B cell (primary cell): ENCODE results near the gene PTBP3. TPM values are rescaled to one million over a fixed set of nuclear protein-coding genes. Genes with fewer than 3 reads are reported as not detected.

ENCODE experiments used
- ATAC-seq: fragments of 200-7000 bp; cut with Tn5 transposase; one replicate; pipeline ENCODE4 v1.10.0; 2021; ENCODE audit warnings: low read depth, mild to moderate bottlenecking, moderate number of reproducible peaks, moderate library complexity
- CTCF ChIA-PET: fragments of 350-600 bp; sonication (Branson Sonifier 250); formaldehyde crosslinking; loops from one replicate; lab custom pipeline; 2021; ENCODE audit warnings: antibody characterized with exemption, inconsistent platforms; lab: Charles Lee
- POLR2A ChIA-PET: fragments of 350-600 bp; sonication (Branson Sonifier 250); formaldehyde crosslinking; loops from one replicate; lab custom pipeline; 2021; ENCODE audit warnings: antibody characterized with exemption; lab: Charles Lee
- DNase-seq: peaks from one replicate; pipeline ENCODE4 v3.0.0; 2013
- H2AFZ ChIP-seq: 2 replicates; pipeline ENCODE4 v1.6.1; 2012; ENCODE audit warnings: mild to moderate bottlenecking, low read depth, low read length; ENCODE audit not compliant: insufficient read depth, poor library complexity, severe bottlenecking
- H3K27ac ChIP-seq, 2 donors: 1 replicate in 1 of 2; 2 replicates in 1 of 2; pipeline ENCODE4 v1.5.1; 2012 to 2013; ENCODE audit warnings: low read length in 2 of 2, mild to moderate bottlenecking in 2 of 2, moderate library complexity in 1 of 2
- H3K27me3 ChIP-seq, 4 experiments: fragments of 200-600 bp in 1 of 4; sonication (generic) in 1 of 4; replicated peaks in 1 of 4; 1 replicate in 2 of 4; 2 replicates in 2 of 4; pipeline versions ENCODE4 v1.6.1 to v1.7.0; 2013 to 2016; ENCODE audit warnings: low read length in 3 of 4, mild to moderate bottlenecking in 2 of 4, mixed read lengths in 1 of 4, moderate library complexity in 1 of 4; ENCODE audit not compliant: insufficient read depth in 4 of 4, control insufficient read depth in 3 of 4; ENCODE audit errors: control extremely low read depth in 1 of 4
- H3K36me3 ChIP-seq, 2 experiments: replicated peaks in 1 of 2; 1 replicate in 1 of 2; 2 replicates in 1 of 2; pipeline versions ENCODE4 v1.6.1 to v1.7.1; 2013; ENCODE audit warnings: low read length in 1 of 2; ENCODE audit not compliant: insufficient read depth in 2 of 2, control insufficient read depth in 1 of 2; ENCODE audit errors: control extremely low read depth in 1 of 2, extremely low read depth in 1 of 2
- H3K4me1 ChIP-seq, 2 donors: fragments of 200-600 bp in 1 of 2; sonication (generic) in 1 of 2; 1 replicate in 1 of 2; 2 replicates in 1 of 2; pipeline versions ENCODE4 v1.5.1 to v1.6.1; 2013 to 2017; ENCODE audit warnings: low read length in 2 of 2; ENCODE audit not compliant: control insufficient read depth in 2 of 2, insufficient read depth in 2 of 2
- H3K4me2 ChIP-seq: replicated peaks from 2 replicates; pipeline ENCODE3; 2012; ENCODE audit warnings: mild to moderate bottlenecking, low read depth, low read length; ENCODE audit not compliant: poor library complexity, severe bottlenecking
- H3K4me3 ChIP-seq, 5 experiments: fragments of 200-600 bp in 1 of 5; sonication (generic) in 1 of 5; 1 replicate in 3 of 5; 2 replicates in 2 of 5; pipeline versions ENCODE4 v1.5.1 to v1.7.0; 2011 to 2016; ENCODE audit warnings: low read length in 4 of 5, mild to moderate bottlenecking in 4 of 5, low read depth in 2 of 5, control low read depth in 1 of 5, moderate library complexity in 1 of 5; ENCODE audit not compliant: insufficient read depth in 1 of 5; ENCODE audit errors: control extremely low read depth in 1 of 5, extremely low read depth in 1 of 5
- H3K79me2 ChIP-seq: fragments of 200-600 bp; sonication (generic); one replicate; pipeline ENCODE4 v1.6.0; 2016; ENCODE audit warnings: low read length; ENCODE audit not compliant: control insufficient read depth, insufficient read depth
- H3K9ac ChIP-seq: fragments of 200-600 bp; sonication (generic); 2 replicates; pipeline ENCODE4 v1.6.1; 2017; ENCODE audit warnings: mild to moderate bottlenecking, low read length, moderate library complexity
- H3K9me3 ChIP-seq, 3 donors: one replicate each; pipeline versions ENCODE4 v1.6.1 to v1.7.1; 2013; ENCODE audit warnings: low read length in 2 of 3; ENCODE audit not compliant: control insufficient read depth in 2 of 3, insufficient read depth in 1 of 3; ENCODE audit errors: control extremely low read depth in 1 of 3
- H4K20me1 ChIP-seq: 2 replicates; pipeline ENCODE4 v1.6.0; 2012; ENCODE audit warnings: mild to moderate bottlenecking, low read length; ENCODE audit not compliant: insufficient read depth, control insufficient read depth, poor library complexity, severe bottlenecking
- H3K27ac Mint-ChIP-seq: one replicate; pipeline ENCODE4 v1.8.0; 2021; ENCODE audit warnings: mixed read lengths
- H3K27me3 Mint-ChIP-seq: one replicate; pipeline ENCODE4 v1.8.0; 2021; ENCODE audit warnings: mixed read lengths
- H3K4me1 Mint-ChIP-seq: one replicate; pipeline ENCODE4 v1.8.0; 2021; ENCODE audit warnings: mixed read lengths
- H3K4me3 Mint-ChIP-seq: one replicate; pipeline ENCODE4 v1.8.0; 2021; ENCODE audit warnings: mixed read lengths
- H3K9me3 Mint-ChIP-seq: one replicate; pipeline ENCODE4 v1.8.0; 2022; ENCODE audit warnings: mixed read lengths; ENCODE audit not compliant: insufficient read depth
- EZH2 ChIP-seq: IDR thresholded peaks from 2 replicates; pipeline ENCODE4 v1.6.1; 2012; ENCODE audit warnings: borderline replicate concordance, low read depth, mild to moderate bottlenecking, moderate library complexity, low read length; ENCODE audit not compliant: insufficient read depth, poor library complexity, severe bottlenecking
- WGBS: methylation state at CpG from one replicate; pipeline ENCODE4 v1.1.5; 2013; ENCODE audit warnings: missing lambda C conversion rate; ENCODE audit not compliant: insufficient coverage; 5-methylcytosine and 5-hydroxymethylcytosine counted together
- intact Hi-C: fragments of 100-400 bp; cut with micrococcal nuclease; formaldehyde crosslinking; loops from one replicate; pipeline ENCODE4 v1.10.0; 2022
- polyA plus RNA-seq: library from polyadenylated mRNA; depleted of rRNA; stranded (reverse); fragments of >200 nt; gene quantifications from 2 replicates; pipeline ENCODE4 v1.2.3, GENCODE V29; 2012
- total RNA-seq, 2 donors: library from RNA; stranded (reverse); fragments of 120-200 nt in 1 of 2; gene quantifications; 1 replicate in 1 of 2; 2 replicates in 1 of 2; pipeline versions ENCODE4 v1.2.3 to v1.2.4, GENCODE V29; 2013 to 2022
- TF ChIP-seq, protein P1 (sequence below): fragments of 200-600 bp; IDR thresholded peaks from one replicate; pipeline ENCODE4 v1.8.0; 2022; ENCODE audit warnings: antibody characterized with exemption, mild to moderate bottlenecking

The PTBP3 gene
- total and polyA plus RNA-seq, 2 donors (not counting 1 experiment from before 2014, with no cell fraction given), result 22.8 to 133 TPM

DNA sequence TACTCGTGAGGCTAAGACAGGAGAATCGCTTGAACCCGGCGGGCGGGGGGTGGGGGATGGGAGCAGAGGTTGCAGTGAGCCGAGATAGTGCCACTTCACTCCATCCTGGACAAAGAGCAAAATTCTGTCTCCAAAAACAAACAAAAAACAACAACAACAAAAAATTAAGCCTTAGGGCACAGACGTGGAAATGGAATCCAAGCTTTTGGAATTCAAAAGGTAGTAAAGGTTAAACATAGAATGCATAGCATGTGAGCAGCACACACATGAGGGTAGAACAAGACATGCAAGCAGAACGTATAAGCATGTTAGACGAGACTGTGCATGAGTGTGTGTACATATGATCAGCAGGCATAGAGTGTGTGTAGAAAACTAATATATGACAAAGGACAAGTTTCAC is 68.0 kb downstream of the PTBP3 start:
- H3K36me3 ChIP-seq, result peaks cover 10 to 31% of the 10 kb centered on the region in 2 experiments

DNA sequence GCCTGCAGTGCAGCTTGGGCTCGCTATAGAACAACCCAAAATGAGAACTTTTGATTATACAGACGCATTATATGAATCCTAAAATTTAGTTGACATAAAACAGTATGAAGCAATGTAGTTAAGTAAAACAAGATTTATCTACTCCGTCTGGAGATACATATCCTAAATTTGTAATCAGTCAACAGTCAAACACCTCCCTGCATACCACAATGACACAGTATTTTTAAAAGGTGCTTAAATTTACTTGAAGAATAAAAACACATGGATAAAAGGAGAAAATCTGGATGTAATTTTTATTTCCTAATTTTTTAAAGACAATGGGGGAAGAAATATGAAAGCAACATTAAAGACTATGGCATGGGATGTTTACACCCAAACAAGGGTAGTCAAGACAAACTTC is 70.8 kb downstream of the PTBP3 start:
- DNase-seq, result no peak
- Histone ChIP-seq H4K20me1 (peaks cover 23% of the 10 kb centered on the region), H3K9me3 (no peaks in the 10 kb centered on the region), H3K9ac (no peak overlapping the region), H3K4me2 (no peak overlapping the region), H3K79me2 (peaks cover 11% of the 10 kb centered on the region), H2AFZ (no peak overlapping the region), H3K4me3 (no peak overlapping the region), H3K4me1 (no peaks in the 10 kb centered on the region), H3K27me3 (no peaks in the 10 kb centered on the region), H3K36me3 (peaks cover 10 to 36% of the 10 kb centered on the region in 2 experiments), H3K27ac (no peak overlapping the region)
- no CpG with 5 or more reads among the region's 3 CpGs for WGBS
- ChIA-PET POLR2A (no interaction called here), CTCF (interaction anchor here (1.0 kb wide), 1 partner anchor 30 kb away, joined by 3 read pairs; no protein-coding TSS in a partner anchor)
- no peak overlapping the region for H3K4me3 Mint-ChIP-seq
- H3K27ac Mint-ChIP-seq, result no peak overlapping the region
- intact Hi-C loops, result no loop called here
- no peak for TF ChIP-seq EZH2
- TF ChIP-seq, protein P1, sequence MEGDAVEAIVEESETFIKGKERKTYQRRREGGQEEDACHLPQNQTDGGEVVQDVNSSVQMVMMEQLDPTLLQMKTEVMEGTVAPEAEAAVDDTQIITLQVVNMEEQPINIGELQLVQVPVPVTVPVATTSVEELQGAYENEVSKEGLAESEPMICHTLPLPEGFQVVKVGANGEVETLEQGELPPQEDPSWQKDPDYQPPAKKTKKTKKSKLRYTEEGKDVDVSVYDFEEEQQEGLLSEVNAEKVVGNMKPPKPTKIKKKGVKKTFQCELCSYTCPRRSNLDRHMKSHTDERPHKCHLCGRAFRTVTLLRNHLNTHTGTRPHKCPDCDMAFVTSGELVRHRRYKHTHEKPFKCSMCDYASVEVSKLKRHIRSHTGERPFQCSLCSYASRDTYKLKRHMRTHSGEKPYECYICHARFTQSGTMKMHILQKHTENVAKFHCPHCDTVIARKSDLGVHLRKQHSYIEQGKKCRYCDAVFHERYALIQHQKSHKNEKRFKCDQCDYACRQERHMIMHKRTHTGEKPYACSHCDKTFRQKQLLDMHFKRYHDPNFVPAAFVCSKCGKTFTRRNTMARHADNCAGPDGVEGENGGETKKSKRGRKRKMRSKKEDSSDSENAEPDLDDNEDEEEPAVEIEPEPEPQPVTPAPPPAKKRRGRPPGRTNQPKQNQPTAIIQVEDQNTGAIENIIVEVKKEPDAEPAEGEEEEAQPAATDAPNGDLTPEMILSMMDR, result no peak
- no peaks in the 10 kb centered on the region for H3K27me3 Mint-ChIP-seq
- no peaks in the 10 kb centered on the region for H3K9me3 Mint-ChIP-seq
- no peak for ATAC-seq
- peaks cover 15% of the 10 kb centered on the region for H3K4me1 Mint-ChIP-seq

More for the DNA sequence above, 68.0 kb downstream of the PTBP3 start:
- TF ChIP-seq, protein P1, result no peak
- TF ChIP-seq EZH2, result no peak
- Mint-ChIP-seq H3K27ac (no peak overlapping the region), H3K4me1 (peaks cover 18% of the 10 kb centered on the region), H3K4me3 (no peak overlapping the region), H3K27me3 (no peaks in the 10 kb centered on the region), H3K9me3 (no peaks in the 10 kb centered on the region)
- ChIA-PET CTCF (no interaction called here), POLR2A (no interaction called here)
- H3K4me2 ChIP-seq, result no peak overlapping the region
- H3K79me2 ChIP-seq, result peaks cover 18% of the 10 kb centered on the region
- ATAC-seq (no peak), DNase-seq (no peak)
- intact Hi-C loops, result no loop called here
- peaks cover 10% of the 10 kb centered on the region for H4K20me1 ChIP-seq
- WGBS, result no CpG with 5 or more reads among the region's 9 CpGs
- H3K9ac ChIP-seq, result no peak overlapping the region
- H3K27ac ChIP-seq, result no peak overlapping the region
- no peak overlapping the region for H3K4me3 ChIP-seq
- no peak overlapping the region for H2AFZ ChIP-seq
- H3K9me3 ChIP-seq, result no peaks in the 10 kb centered on the region
- no peaks in the 10 kb centered on the region for H3K4me1 ChIP-seq
- no peaks in the 10 kb centered on the region for H3K27me3 ChIP-seq
